HG02678 (cell line): Measurements from ENCODE around the gene FBXL4.

Source experiments
- ATAC-seq: cut with Tn5 transposase; IDR thresholded peaks from one replicate; pipeline ENCODE4 v1.9.1; 2021; ENCODE audit warnings: mild to moderate bottlenecking, moderate library complexity; ENCODE audit not compliant: unreplicated experiment

FBXL4 gene

DNA sequence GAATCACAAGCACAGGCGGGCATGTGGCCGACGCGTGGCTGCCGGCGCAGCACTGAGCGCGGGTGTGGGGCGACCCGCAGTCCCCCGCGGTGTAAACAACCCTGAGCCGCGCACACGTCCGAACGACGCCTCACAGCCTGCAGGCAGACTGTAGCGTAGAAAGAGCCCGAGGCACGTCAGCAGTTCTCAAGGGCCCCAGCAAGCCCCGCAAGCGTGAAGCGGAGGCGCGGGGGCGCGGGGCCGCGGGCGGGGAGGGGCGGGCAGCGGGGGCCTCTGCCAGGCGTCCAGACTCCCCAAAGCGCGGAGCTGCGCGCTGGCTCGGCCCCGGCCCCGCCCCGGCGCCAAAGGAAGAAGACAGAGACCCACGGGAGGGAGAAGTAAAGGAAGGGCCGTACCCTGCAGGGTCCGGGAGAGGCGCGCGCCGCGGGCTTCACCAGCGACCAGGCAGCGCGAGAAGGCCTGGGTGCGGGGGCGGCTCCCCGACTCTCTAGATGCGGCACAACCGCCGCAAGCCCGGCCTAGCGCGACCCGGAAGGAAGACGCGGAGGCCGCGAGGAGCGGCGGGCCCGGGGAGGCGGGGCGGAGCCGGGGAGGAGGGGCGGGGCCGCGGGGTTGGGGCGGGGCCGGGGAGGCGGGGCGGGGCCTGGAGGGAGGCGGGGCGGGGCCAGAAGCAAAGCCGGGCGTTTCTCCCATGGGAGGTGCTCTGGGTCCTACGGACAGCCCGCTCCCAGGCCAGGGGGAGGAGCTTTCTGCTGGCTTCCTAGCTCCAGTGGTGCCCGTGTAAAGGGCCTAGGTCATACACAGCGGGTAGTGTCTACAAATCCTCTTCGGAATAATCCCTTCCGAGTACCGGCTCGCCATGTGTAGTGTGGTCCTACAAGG, at the start of gene FBXL4:
TSS of gene FBXL4 (minus strand) at position 536 of the 882 bp plus-strand sequence. CDS start 20,958 bp downstream, outside the sequence.
- peak; percentile 84 for ATAC-seq

DNA sequence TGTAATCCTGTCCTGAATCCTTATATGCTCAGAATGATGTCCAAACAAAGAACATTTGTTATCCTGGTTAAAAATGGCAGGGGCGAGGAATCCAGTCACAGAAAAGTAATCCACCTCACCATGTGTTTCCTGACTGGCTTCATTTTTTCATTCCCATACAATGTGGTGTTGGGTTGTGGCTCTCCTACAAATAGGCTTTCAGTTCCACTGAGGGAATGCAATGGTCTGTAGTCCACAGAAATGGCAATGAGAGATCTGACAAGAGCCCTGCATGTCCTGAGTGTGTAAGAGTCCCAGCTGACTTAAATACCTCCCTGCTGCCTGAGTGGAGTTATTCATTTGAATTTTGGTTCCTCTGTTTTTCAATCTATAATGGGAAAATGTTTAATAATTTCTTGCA, 47.4 kb upstream of the FBXL4 start:
- no peak for ATAC-seq

DNA sequence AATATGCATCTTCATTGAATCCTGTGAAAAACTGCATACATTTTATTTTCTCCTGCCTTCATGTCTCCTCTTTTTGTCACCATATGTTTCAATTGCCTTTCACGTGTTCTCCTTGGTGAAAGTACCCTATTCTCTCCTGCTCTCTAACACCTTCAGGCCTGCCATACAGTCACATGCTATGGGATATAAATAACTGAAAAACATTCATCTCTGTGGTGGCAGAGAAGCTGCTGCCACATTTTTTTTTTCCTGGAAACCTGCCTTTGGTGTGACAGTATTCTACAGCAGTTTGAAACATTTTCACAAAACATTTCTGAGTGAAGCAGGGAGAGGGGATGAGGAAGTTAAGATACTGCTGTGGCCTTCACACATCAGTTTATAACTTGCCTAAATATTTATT, 44.8 kb upstream of the FBXL4 start:
- ATAC-seq: no peak

DNA sequence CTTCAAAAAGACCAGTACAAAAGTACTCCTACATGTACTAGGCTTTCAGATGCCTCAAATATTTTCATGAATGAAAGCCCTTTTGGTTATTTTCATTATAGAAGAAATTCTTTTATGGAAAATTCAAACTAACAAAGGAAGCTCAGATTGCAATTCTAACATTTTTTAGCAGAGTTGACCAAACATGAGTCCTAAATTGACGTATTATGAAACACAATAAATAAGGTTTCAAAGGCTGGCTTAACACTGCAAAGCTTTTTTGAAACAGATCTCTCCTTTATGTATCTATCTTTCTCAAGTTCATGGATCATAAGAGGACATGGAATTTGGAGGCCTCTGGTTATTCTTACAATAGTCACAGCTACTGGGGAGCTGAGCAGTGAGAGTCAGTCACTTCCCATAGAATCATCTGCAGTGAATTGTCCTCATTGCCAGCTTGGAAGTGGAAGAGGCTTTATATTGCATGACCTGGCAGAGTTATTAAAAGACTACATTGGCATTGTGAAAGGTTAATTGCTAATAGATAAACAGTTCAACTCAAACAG, 38.4 kb upstream of the FBXL4 start:
- no peak for ATAC-seq

DNA sequence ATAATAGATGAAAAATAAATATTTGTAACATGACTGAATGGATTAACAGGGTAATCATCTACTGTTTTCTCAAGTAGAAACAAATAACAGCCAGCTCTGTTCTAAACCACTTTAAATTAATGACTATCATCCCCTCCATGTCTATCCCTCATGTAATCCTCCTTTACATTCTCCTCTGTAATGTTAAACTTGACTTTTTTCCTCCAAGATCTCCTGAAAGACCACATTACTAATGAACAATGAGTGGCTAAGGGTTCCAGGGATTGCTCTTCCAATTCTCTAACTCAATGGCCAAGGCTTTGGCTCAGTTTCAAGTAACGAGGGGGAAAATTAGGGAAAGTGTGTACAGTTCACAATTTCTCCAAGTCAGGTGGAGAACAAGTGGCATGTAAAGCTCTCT, 37.6 kb upstream of the FBXL4 start:
- no peak for ATAC-seq

DNA sequence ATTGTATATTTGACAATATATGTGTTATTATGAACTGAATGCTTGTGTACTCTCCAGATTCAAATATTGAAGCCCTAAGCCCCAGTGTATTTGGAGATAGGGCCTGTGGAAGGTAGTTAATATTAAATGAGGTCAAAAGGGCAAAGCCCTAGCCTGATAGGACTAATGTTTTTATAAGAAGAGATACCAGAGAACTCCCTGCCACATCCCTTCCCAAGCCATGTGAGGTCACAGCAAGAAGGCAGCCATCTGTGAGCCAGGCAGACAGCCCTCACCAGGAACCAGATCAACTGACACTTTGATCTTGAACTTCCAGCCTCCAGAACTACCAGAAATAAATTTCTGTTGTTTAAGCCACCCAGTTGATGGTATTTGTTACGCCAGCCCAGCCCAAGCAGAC, 36.4 kb upstream of the FBXL4 start:
- no peak for ATAC-seq

DNA sequence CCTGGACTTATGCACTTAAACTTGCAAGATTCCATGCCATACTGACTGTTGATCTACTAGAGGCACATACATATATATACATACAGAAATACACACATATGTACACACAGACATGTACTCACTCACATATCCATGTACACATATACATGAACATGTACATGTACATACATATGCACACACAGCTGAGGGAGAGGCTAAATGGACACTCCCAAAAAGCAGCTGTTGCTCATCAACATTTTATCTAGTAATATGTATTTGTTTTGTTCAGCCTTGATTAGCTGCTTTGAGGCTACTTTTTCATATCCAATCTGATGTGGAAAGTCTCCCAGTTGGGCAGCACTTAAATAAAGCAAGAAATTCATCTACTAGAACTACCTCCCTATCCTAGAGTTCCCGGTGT, 33.7 kb upstream of the FBXL4 start:
- no peak for ATAC-seq

DNA sequence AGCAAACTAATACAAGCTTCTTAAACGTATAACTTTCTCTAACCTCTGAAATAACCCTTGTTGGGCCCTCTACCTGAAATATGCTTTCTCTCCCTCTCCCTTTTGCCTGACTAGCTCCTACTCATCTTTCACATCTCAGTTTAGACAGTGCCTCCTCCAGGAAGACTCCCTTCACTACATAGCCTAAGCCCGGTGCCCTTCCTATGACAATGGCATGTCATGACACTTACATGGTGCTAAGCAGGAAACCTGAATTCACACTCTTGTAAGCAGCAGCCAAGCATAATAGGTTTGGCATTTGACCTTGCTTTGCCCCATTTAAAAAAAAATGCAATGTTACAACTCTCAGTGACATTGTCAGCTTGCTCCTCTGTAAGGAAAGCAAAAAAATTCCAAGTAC, 33.1 kb upstream of the FBXL4 start:
- no peak for ATAC-seq

DNA sequence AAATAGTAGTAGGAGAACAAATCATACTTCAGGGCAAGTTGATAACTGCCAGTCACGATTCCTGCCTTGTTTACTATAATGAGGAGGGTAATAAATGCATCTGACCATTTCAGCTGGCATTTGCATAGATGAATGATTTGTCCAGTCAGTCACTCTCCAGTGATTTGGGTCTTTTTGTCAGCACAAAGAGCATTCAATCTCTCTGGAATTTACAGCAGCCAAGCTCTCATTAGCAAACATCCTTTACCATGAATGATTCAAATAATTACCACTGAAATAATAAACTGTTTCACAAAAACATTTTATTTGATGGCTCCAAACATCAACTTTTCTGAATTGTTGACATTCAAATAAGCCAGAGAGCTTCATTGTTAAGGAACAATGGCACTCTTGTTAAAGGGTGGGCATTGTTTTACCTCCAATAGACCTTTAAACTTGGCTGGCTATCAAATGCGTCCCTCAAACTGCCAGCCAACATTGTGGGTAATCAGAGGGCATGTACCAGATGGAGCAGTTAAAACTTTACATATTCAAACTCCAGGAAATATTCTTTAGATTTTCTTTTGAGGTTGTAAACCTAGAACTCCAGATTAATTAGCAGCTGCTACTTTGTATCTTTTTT, 30.0 kb upstream of the FBXL4 start:
- no peak for ATAC-seq

DNA sequence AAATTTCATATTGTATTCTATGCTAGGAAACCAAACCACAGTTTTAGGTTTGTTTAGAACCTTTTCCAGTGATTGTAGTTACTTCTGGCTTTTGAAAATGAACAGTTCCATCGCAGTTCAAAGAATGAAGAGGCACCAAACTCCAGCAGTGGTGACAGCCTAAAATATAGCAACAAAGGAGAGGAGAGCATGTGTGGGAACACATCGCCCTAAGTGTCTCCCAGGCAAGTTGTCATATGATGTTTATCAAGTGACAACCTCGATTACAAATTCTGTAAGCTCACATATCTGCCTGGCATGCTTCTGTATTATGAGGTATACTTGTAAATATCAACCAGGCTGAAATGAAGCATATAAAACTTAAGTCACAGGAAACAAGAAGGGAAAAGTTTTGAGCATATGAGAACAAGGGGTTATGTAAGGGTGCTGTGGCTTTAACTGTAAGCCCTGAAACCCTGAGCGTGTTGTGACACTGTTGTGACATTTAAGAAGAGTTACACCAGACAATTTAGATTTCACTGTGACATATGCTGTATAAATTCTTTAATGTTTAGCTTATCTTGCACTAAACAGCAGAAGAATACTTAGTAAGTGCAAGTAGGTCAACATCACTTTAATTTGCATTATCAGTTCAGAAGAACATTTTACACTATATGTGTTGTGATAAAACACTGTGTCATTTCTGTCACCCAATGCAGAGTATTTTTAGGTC, 29.1 kb upstream of the FBXL4 start:
- no peak for ATAC-seq

DNA sequence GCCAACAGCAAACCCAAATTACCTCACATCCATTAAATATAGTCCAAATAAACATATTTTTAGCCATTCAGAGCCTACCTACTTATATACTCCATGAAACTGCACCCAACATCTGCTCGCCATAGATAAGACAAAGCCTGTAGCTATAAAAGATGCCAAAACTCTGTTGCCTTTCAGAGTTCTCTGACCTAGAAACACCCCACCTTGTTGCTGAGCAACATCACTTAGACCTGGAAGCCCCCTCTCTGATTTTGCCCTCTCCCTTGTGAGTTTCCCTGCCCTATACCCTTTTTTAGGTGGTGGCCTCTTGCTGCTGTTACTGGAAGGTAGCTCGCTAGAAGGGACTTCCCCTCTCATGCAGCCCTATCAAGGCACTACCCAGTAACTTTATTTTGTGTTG, 27.7 kb upstream of the FBXL4 start:
- no peak for ATAC-seq

DNA sequence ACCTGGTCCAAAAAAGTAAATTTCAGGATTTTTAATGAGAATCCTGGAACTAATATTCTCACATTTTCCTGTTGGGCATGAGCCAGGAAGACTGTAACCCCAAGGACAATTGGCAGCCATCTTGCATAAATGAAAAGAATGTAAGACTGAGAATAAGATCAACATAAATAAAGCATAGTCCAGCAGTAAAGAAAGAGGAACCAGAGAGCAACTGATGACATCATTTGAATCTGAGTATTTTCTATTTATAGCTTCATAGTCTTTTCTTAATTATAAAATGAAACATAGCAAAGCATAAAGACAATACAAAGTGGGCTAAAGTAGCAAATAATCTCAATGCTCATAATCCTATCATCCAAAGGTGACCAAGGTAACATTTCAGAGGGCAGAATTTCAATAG, 26.6 kb upstream of the FBXL4 start:
- ATAC-seq: no peak

DNA sequence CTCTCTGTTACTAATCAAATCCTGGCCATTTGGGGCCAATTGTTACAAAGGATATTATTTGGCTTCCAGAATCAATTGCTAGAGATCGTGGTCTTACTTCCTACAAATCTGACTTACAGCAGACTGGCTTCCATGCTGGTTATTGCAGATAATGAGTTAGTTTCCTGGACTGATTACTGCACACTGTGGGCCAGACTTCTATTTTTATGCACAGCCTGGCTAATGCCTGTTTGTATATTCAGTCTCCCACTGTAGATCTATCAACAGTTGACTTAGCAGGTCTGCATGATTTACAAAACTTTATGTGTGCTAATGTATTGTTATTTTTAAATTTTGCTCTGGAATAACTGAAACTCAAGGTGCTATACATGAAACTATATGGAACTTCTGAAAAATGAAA, 25.8 kb upstream of the FBXL4 start:
- no peak for ATAC-seq

DNA sequence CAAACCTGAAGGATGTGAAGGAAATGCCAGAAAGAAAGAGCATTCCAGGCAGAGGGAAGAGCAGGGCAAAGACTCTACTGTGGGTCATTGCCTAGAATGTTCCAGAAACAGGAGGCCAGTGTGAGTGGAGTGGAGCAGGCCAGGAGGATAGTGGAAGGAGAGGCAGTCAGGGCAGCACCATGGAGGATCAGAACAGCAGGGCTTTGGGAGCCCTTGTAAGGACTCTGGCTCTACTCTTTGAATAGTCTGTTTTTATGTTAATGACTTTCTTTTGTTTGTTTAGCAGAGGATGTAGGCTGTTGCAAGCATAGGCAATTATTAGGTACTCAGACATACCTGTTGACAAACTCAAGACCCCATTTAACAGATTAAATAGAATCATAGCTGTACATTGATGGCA, 23.6 kb upstream of the FBXL4 start:
- no peak for ATAC-seq

DNA sequence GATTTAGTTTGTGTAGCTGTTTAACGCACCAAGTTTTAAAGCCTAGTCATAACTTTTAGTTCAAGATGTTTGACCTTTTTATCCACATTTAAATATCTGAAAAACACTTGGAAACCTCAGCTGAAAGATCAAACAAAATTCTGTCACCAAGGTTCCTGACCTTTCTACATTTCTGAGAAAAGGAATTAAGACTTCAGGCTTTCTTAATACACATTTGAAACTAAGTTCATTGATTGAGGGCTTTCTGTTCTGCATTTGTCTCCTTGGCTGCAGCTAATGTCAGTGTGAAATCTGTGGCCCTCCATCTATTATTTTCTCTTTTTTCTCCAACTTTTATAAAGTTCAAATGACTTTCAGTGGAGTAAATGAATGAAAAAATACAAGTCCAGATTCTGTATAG, 22.7 kb upstream of the FBXL4 start:
- no peak for ATAC-seq

DNA sequence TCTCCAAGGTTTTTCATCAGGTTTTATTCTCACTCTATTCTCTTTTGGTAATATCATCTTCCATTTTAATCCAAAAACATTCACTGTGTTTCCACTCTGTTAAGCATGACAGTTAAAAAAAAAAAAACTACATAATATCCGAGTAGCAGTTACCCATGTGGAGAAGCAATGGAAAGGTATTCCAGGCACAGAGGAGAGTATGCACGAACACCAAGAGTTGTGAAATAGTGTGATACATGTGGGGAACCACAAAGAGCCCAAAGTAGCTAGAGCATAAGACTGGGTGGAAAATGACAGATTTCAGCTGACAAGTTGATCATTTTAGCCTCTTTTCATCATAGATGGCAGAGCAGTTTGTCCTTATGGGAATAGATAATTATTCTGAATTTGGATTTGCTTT, 19.9 kb upstream of the FBXL4 start:
- ATAC-seq: no peak

DNA sequence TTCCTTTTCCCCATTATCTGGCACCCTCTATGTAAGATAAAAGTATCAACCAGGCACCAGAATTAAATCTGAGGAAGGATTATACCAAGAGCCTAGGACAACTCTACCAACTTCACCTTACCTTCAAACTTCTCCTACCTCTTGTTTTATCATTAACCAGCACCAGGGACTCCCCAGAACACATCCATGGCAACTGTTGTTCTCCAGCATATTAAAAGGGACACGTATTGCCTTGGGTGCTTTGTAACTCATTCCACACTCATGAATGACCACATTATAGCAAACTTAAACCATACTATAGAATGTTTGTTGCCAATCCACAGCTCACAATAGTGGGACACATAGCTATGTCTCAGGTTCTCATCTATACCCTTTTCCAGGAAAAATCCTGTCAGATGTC, 11.9 kb upstream of the FBXL4 start:
- no peak for ATAC-seq

DNA sequence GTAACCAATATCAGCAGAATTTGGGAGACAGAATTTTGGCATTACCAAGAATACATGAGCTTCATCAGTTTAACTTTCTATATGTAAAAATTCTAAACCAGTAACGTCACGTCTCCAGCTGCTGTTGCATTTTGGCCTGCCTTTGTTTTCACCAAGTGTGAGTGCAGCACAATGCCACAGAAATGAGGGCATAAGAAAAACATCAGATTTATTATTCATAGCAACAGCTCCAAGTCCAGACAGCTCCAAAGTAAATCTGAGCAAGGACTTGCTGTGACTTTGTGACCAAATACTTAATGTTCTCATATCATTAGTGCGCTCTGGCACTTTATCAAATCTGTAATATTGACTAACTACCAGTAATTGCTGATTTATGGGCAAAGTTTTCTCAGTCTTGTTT, 11.0 kb upstream of the FBXL4 start:
- no peak for ATAC-seq

DNA sequence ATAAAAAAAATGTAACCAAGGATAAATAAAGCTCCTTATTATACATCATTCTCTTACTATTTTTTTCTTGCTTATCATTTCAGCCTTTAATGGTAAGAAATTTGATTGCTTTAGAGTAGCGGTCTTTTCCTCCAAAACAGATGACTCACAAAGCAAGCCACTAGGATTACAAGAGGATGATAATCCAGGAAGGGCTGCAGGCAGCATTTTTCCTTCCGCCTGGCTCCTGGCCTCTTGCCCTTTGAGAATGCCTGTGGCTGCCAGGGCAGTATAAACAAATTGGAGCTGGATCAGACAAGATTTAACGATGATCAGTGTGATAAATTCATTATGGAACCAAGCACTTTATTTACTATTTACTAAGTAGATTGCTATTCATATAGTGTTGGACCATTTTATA, 9.7 kb upstream of the FBXL4 start:
- ATAC-seq: no peak

DNA sequence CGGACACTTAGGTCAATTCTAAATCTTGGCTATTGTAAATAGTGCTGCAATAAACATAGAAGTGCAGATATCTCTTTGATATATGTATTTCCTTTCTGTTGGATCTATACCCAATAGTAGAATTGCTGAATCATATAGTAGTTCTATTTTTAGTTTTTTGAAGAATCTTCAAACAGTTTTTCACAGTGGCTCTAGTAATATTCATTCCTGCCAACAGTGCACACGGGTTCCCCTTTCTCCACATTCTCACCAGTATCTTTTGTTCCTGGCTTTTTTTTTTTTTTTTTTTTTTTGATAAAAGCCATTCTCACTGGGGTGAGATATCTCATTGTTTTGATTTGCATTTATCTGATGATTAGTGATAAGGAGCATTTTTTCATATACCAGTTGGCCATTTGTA, 1.8 kb upstream of the FBXL4 start:
- ATAC-seq: no peak

DNA sequence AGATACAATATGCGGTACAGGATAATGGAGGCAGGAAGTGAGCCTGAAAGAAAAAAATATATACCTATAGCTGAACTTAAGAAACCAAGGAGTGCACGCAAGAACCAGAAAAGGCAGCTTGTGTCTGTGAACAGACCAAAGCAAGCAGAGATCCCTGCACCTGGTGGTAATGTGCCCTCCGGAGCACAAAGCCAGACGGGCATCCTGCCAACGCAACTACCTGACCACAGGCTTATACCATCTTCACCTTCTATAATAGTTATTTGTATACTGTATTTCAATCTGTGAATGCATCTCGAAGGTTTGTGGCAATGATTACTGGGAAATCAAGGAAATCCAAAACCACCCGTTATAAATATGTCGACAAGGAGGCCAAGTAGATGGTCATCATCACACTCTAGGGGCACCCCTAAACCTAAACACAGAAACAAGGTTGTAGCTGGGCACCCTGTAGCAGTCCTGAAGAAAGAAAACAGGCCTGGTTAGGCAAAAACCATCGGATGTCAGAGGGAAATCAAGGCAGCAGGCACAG, 801 bp downstream of the FBXL4 start:
- peak; percentile 32 for ATAC-seq
